Measurements from ENCODE around the gene MB. TPM values are rescaled to one million over a fixed set of nuclear protein-coding genes. Genes with fewer than 3 reads are reported as not detected.

MB gene
- total RNA-seq, 6 experiments from 2014 or later = 0.61 to 10.2 (median 1.3) TPM

- TF ChIP-seq POLR2A (IDR thresholded peaks at IDR 0.05) = no peak
- no peak for TF ChIP-seq CTCF (IDR thresholded peaks at IDR 0.05)
- no peaks in the 10 kb centered on the region for H3K9me3 ChIP-seq
- no peak overlapping the region for H3K4me3 ChIP-seq
- H3K36me3 ChIP-seq = no peaks in the 10 kb centered on the region
- H3K4me1 ChIP-seq = peaks cover 0 to 2% (median 0%) of the 10 kb centered on the region in 4 donors
- intact Hi-C loops (cut with DNase I) = loop anchor here (5.0 to 10.0 kb wide), 3 partner anchors 100 to 487 kb away; no protein-coding TSS in a partner anchor
- DNase-seq = no peak
- no peaks in the 10 kb centered on the region for H3K27me3 ChIP-seq
- ATAC-seq = no peak
- H3K27ac ChIP-seq = no peak overlapping the region
- WGBS (ENCODE audit: insufficient coverage, low coverage, low lambda C conversion rate, missing lambda C conversion rate) = 50% methylated on average over 3 of the region's 3 CpGs
Observed at GRCh38 chr22:35634943-35635540, 17.9 kb upstream of the MB start.

- Histone ChIP-seq H3K27ac (no peak overlapping the region), H3K9me3 (no peaks in the 10 kb centered on the region), H3K27me3 (no peaks in the 10 kb centered on the region), H3K4me3 (no peak overlapping the region), H3K36me3 (no peaks in the 10 kb centered on the region), H3K4me1 (peaks cover 0 to 2% (median 0%) of the 10 kb centered on the region in 4 donors)
- WGBS (ENCODE audit: insufficient coverage, low coverage, low lambda C conversion rate, missing lambda C conversion rate) = 74% methylated on average over 3 of the region's 5 CpGs
- no peak for ATAC-seq
- DNase-seq = no peak
- no peak for TF ChIP-seq POLR2A (IDR thresholded peaks at IDR 0.05)
- no peak for TF ChIP-seq CTCF (IDR thresholded peaks at IDR 0.05)
- intact Hi-C loops (cut with DNase I) = loop anchor here (10.0 kb wide), 2 partner anchors 101 to 291 kb away; no protein-coding TSS in a partner anchor
Observed at GRCh38 chr22:35634015-35634414, 16.9 kb upstream of the MB start.

- H3K27me3 ChIP-seq = no peaks in the 10 kb centered on the region
- no peaks in the 10 kb centered on the region for H3K4me1 ChIP-seq
- no peak overlapping the region for H3K4me3 ChIP-seq
- no peaks in the 10 kb centered on the region for H3K9me3 ChIP-seq
- no peak overlapping the region for H3K27ac ChIP-seq
- H3K36me3 ChIP-seq = no peaks in the 10 kb centered on the region
- no peak for ATAC-seq
- 71% methylated on average over 14 of the region's 18 CpGs for WGBS (ENCODE audit: insufficient coverage, low coverage, low lambda C conversion rate, missing lambda C conversion rate)
- no peak for TF ChIP-seq POLR2A (IDR thresholded peaks at IDR 0.05)
- no peak for TF ChIP-seq CTCF (IDR thresholded peaks at IDR 0.05)
- no peak for DNase-seq
- intact Hi-C loops (cut with DNase I) = loop anchor here (10.0 kb wide), 2 partner anchors 101 to 291 kb away; no protein-coding TSS in a partner anchor
Observed at GRCh38 chr22:35633520-35633919, 16.4 kb upstream of the MB start.

GRCh38 chr22:35632935-35633334, 15.8 kb upstream of the MB start:
- no peak for DNase-seq
- Histone ChIP-seq H3K4me1 (no peaks in the 10 kb centered on the region), H3K9me3 (no peaks in the 10 kb centered on the region), H3K27ac (no peak overlapping the region), H3K27me3 (no peaks in the 10 kb centered on the region), H3K36me3 (no peaks in the 10 kb centered on the region), H3K4me3 (no peak overlapping the region)
- TF ChIP-seq POLR2A (IDR thresholded peaks at IDR 0.05) (no peak), CTCF (IDR thresholded peaks at IDR 0.05) (no peak)
- no peak for ATAC-seq
- WGBS (ENCODE audit: insufficient coverage, low coverage, low lambda C conversion rate, missing lambda C conversion rate) = 83% methylated on average over 3 of the region's 3 CpGs
- intact Hi-C loops (cut with DNase I) = loop anchor here (10.0 kb wide), 2 partner anchors 102 to 292 kb away; no protein-coding TSS in a partner anchor

Measured in right lobe of liver (tissue), 6 donors.